GM12878 (cell line): Measurements from ENCODE around the gene GON7.

Source experiments
- CTCF ChIP-seq, 3 experiments: IDR thresholded peaks in 2 of 3; conservative IDR thresholded peaks in 1 of 3; 2 replicates each; pipeline ENCODE4 v1.5.1; 2011; ENCODE audit warnings: low read depth in 3 of 3, low read length in 3 of 3, mild to moderate bottlenecking in 3 of 3, control low read depth in 2 of 3, moderate library complexity in 2 of 3, inconsistent platforms in 1 of 3, mixed read lengths in 1 of 3; ENCODE audit not compliant: control insufficient read depth in 2 of 3, insufficient read depth in 1 of 3; ENCODE audit errors: extremely low read depth in 1 of 3
- E2F4 ChIP-seq: IDR thresholded peaks from 2 replicates; pipeline ENCODE4 v1.6.1; 2012; ENCODE audit warnings: low read depth, low read length, improper control_type of control experiment
- GATAD2B ChIP-seq: fragments of 450-650 bp; conservative IDR thresholded peaks from 2 replicates; pipeline ENCODE4 v1.6.1; 2017; ENCODE audit warnings: low read depth, mild to moderate bottlenecking, moderate library complexity
- POLR2A ChIP-seq: IDR thresholded peaks from 2 replicates; pipeline ENCODE4 v1.6.1; 2011; ENCODE audit warnings: low read depth, mild to moderate bottlenecking, low read length
- RAD51 ChIP-seq: fragments of 450-650 bp; IDR thresholded peaks from 2 replicates; pipeline ENCODE4 v1.6.1; 2016; ENCODE audit warnings: moderate library complexity, mild to moderate bottlenecking, inconsistent platforms
- RB1 ChIP-seq: fragments of 450-650 bp; formaldehyde crosslinking; IDR thresholded peaks from 2 replicates; pipeline ENCODE4 v1.6.1; 2017; ENCODE audit warnings: mild to moderate bottlenecking, borderline replicate concordance

GRCh38 chr14:93160353-93160801, 46.5 kb downstream of the GON7 start:
- no peak for TF ChIP-seq POLR2A
- TF ChIP-seq RB1: no peak
- no peak for TF ChIP-seq RAD51
- no peak for TF ChIP-seq GATAD2B
- peak; percentile 23 to 54 (median 47); a peak in 4 of 6 replicates for TF ChIP-seq CTCF (IDR thresholded peaks at IDR 0.05 in 2 of 3, conservative IDR thresholded peaks at IDR 0.05 in 1 of 3; ENCODE audit: control insufficient read depth in 2 of 3, extremely low read depth in 1 of 3, insufficient read depth in 1 of 3, low read depth in 3 of 3, low read length in 3 of 3)
- TF ChIP-seq E2F4: no peak
